WERI-Rb-1 (cell line): Measurements from ENCODE around the gene SLC19A2.
A peak's percentile ranks its signal among the peaks of the same experiment; 100 is the strongest.

ENCODE experiments used
- DNase-seq: peaks from one replicate; pipeline ENCODE4 v3.0.0-alpha.2; 2020
- H3K27ac ChIP-seq: fragments of 250-450 bp; sonication (Bioruptor Pico); 2 replicates; pipeline ENCODE4 v1.5.1; 2020; ENCODE audit warnings: mild to moderate bottlenecking, moderate library complexity
- H3K27me3 ChIP-seq: fragments of 250-450 bp; sonication (Bioruptor Pico); 2 replicates; pipeline ENCODE4 v1.5.1; 2021; ENCODE audit warnings: mild to moderate bottlenecking, low read depth, moderate library complexity; ENCODE audit not compliant: insufficient read depth, severe bottlenecking
- H3K36me3 ChIP-seq: fragments of 250-450 bp; sonication (Bioruptor Pico); 2 replicates; pipeline ENCODE4 v1.5.1; 2020; ENCODE audit warnings: mild to moderate bottlenecking, moderate library complexity
- H3K4me3 ChIP-seq: 2 replicates; pipeline ENCODE4 v1.5.1; 2011; ENCODE audit warnings: low read depth, mild to moderate bottlenecking, control low read depth, low read length
- H3K9me3 ChIP-seq: fragments of 250-450 bp; sonication (Bioruptor Pico); 2 replicates; pipeline ENCODE4 v1.5.1; 2021; ENCODE audit warnings: mild to moderate bottlenecking, moderate library complexity; ENCODE audit not compliant: severe bottlenecking
- CTCF ChIP-seq: IDR thresholded peaks from 2 replicates; pipeline ENCODE4 v1.5.1; 2011; ENCODE audit warnings: low read depth, mild to moderate bottlenecking, control low read depth, inconsistent platforms, low read length

The SLC19A2 gene

GRCh38 chr1:169468982-169469381, 16.8 kb downstream of the SLC19A2 start:
- Histone ChIP-seq H3K27ac (no peak overlapping the region), H3K36me3 (no peaks in the 10 kb centered on the region), H3K9me3 (no peaks in the 10 kb centered on the region), H3K4me3 (no peak overlapping the region), H3K27me3 (no peaks in the 10 kb centered on the region)
- no peak for TF ChIP-seq CTCF
- DNase-seq = no peak

GRCh38 chr1:169466259-169467230, 19.2 kb downstream of the SLC19A2 start:
- no peak for TF ChIP-seq CTCF
- no peak overlapping the region for H3K27ac ChIP-seq
- H3K9me3 ChIP-seq = no peaks in the 10 kb centered on the region
- no peaks in the 10 kb centered on the region for H3K36me3 ChIP-seq
- H3K4me3 ChIP-seq = no peak overlapping the region
- peak; percentile 6 for DNase-seq
- no peaks in the 10 kb centered on the region for H3K27me3 ChIP-seq

- TF ChIP-seq CTCF = no peak
- no peak for DNase-seq
Measured at GRCh38 chr1:169465281-169465680, 20.5 kb downstream of the SLC19A2 start.

GRCh38 chr1:169462385-169462784, 23.4 kb downstream of the SLC19A2 start:
- Histone ChIP-seq H3K27me3 (no peaks in the 10 kb centered on the region), H3K36me3 (no peaks in the 10 kb centered on the region), H3K27ac (no peak overlapping the region), H3K4me3 (no peak overlapping the region), H3K9me3 (no peaks in the 10 kb centered on the region)
- no peak for DNase-seq
- TF ChIP-seq CTCF = no peak

More at GRCh38 chr1:169465281-169465680, 20.5 kb downstream of the SLC19A2 start:
- no peak overlapping the region for H3K27ac ChIP-seq
- no peak overlapping the region for H3K4me3 ChIP-seq
- H3K27me3 ChIP-seq = no peaks in the 10 kb centered on the region
- H3K36me3 ChIP-seq = no peaks in the 10 kb centered on the region
- H3K9me3 ChIP-seq = no peaks in the 10 kb centered on the region

GRCh38 chr1:169461390-169462000, 24.2 kb downstream of the SLC19A2 start:
- Histone ChIP-seq H3K27ac (no peak overlapping the region), H3K9me3 (no peaks in the 10 kb centered on the region), H3K36me3 (no peaks in the 10 kb centered on the region), H3K4me3 (no peak overlapping the region), H3K27me3 (no peaks in the 10 kb centered on the region)
- no peak for DNase-seq
- no peak for TF ChIP-seq CTCF
